Measurements from ENCODE around the gene EHMT1.
"Not testable (repeated sequence)": the region's sequence is repeated elsewhere in the genome, so short reads cannot be mapped to it uniquely, and the experiment has no call there.

- TF ChIP-seq ZNF274 (IDR thresholded peaks at IDR 0.05; ENCODE audit: low read depth, low read length); SUZ12 (IDR thresholded peaks at IDR 0.05; ENCODE audit: extremely low read depth, insufficient read depth, insufficient read length): not testable (repeated sequence)
These were observed 22.2 kb upstream of the EHMT1 start for GRCh38 chr9:137596577-137596976.

Data from NT2/D1 (cell line).